ENCODE data around the gene NT5C.
"Not testable (repeated sequence)": the region's sequence is repeated elsewhere in the genome, so short reads cannot be mapped to it uniquely, and the experiment has no call there.

NT5C gene

GRCh38 chr17:75142236-75142971, 10.9 kb upstream of the NT5C start:
- no peak for DNase-seq

GRCh38 chr17:75138519-75138918, 7.0 kb upstream of the NT5C start:
- no peak for DNase-seq

- not testable (repeated sequence) for DNase-seq
These were observed 6.2 kb upstream of the NT5C start for GRCh38 chr17:75137762-75138161.

- no peak for DNase-seq
These were observed 4.4 kb upstream of the NT5C start for GRCh38 chr17:75135946-75136345.

- DNase-seq = no peak
These were observed 3.9 kb upstream of the NT5C start for GRCh38 chr17:75135452-75135851.

- DNase-seq = not testable (repeated sequence)
These were observed 2.2 kb upstream of the NT5C start for GRCh38 chr17:75133607-75134347.

- DNase-seq = no peak
These were observed 1.5 kb upstream of the NT5C start for GRCh38 chr17:75133001-75133400.

- DNase-seq = not testable (repeated sequence)
These were observed 767 bp upstream of the NT5C start for GRCh38 chr17:75132018-75133000.

- DNase-seq = peak; percentile 64
These were observed 787 bp downstream of the NT5C start for GRCh38 chr17:75130632-75131277.

GRCh38 chr17:75130059-75130631, 1.4 kb downstream of the NT5C start:
- DNase-seq = no peak

- no peak for DNase-seq
These were observed 2.0 kb downstream of the NT5C start for GRCh38 chr17:75129576-75129975.

GRCh38 chr17:75128694-75129505, 2.6 kb downstream of the NT5C start:
- no peak for DNase-seq

- not testable (repeated sequence) for DNase-seq
These were observed 3.6 kb downstream of the NT5C start for GRCh38 chr17:75127936-75128335.

- DNase-seq = no peak
These were observed 4.6 kb downstream of the NT5C start for GRCh38 chr17:75126954-75127353.

GRCh38 chr17:75125984-75126383, 5.6 kb downstream of the NT5C start:
- DNase-seq = no peak

- DNase-seq = no peak
These were observed 6.8 kb downstream of the NT5C start for GRCh38 chr17:75124819-75125162.

GRCh38 chr17:75124041-75124818, 7.3 kb downstream of the NT5C start:
- peak; percentile 11 for DNase-seq

GRCh38 chr17:75118307-75118706, 13.2 kb downstream of the NT5C start:
- no peak for DNase-seq

- DNase-seq = no peak
These were observed 14.8 kb downstream of the NT5C start for GRCh38 chr17:75116737-75117136.

GRCh38 chr17:75115555-75115954, 16.0 kb downstream of the NT5C start:
- DNase-seq = no peak
